Right ventricle myocardium superior (tissue), 1 donor: ENCODE data around the gene DNAJB12. TPM values are rescaled to one million over a fixed set of nuclear protein-coding genes. Genes with fewer than 3 reads are reported as not detected.
"Not testable (repeated sequence)": the region's sequence is repeated elsewhere in the genome, so short reads cannot be mapped to it uniquely, and the experiment has no call there.

Experiments
- ATAC-seq: fragments of 200-7000 bp; cut with Tn5 transposase; one replicate; pipeline ENCODE4 v1.9.1; 2020; ENCODE audit warnings: mild to moderate bottlenecking; ENCODE audit not compliant: poor library complexity
- DNase-seq: peaks from one replicate; pipeline ENCODE4 v3.0.0-alpha.2; 2020
- intact Hi-C: fragments of 100-400 bp; cut with DNase I; formaldehyde crosslinking; loops from one replicate; pipeline ENCODE4 v1.11.2; 2022
- total RNA-seq: library from RNA; stranded (reverse); fragmentation: NEBNext Ultra II Directional; extraction: Animal tissue kit (Norgen Biotek cat#: 25700); gene quantifications from one replicate; pipeline ENCODE4 v1.2.1, GENCODE V29; 2021
- donor health status: DM: no; HTN: yes; CAD: no; lungs with severe emphysema.

The DNAJB12 gene
- total RNA-seq, 1 donor from 2014 or later: 26.1 TPM

DNA sequence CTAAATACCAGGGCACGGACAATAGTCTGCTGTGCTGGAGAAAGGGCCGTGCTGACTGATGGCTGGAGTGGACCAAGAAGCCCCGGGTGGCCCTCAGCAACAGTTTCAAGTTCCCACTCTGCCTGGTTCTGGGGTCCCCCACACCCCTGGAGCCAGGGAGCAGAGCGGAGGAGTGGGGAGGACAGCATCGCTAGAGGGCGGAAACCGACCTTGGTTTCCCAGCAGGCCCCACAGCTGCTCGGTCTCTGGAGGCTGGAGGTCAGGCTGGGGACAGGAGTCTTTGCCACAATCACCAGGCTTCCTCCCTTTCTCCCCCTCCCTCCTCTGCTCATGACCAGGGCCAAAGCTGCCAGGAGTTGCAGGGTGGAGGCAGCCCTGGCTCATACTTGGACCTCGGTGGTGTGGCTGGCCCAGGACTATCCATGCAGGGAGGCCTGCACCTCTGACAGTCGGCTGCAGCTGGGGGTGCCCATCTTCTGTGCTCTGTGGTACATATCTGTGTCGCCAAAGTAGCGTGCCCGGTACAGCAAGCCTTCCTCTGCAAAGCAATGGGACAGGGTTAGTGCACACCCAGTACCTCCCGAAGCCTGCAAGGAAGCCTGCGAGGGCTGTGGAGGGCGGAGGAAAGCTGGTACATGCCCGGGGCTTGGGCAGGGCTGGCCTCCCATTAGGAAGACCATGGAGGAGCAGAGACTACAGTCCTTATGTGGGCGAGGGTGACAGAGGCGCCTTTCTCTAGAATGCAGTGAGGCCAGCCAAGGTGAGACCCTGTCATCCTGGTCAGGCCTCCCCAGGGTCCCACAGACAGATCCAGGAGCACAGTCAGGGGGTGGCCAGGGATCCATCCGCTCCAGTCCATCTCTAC lies 19.1 kb downstream of the DNAJB12 start:
- peak; percentile 54 for ATAC-seq
- intact Hi-C loops: loop anchor here (5.0 to 10.0 kb wide), 5 partner anchors 91 to 441 kb away; partner anchors contain the start of gene CHST3

GRCh38 chr10:72334825-72335393 lies 19.8 kb downstream of the DNAJB12 start:
- intact Hi-C loops: loop anchor here (5.0 to 10.0 kb wide), 5 partner anchors 90 to 440 kb away; partner anchors contain the start of gene CHST3
- ATAC-seq (peak; percentile 56), DNase-seq (peak; percentile 92)

More for the DNA sequence above, 19.1 kb downstream of the DNAJB12 start:
- DNase-seq: peak; percentile 85

DNA sequence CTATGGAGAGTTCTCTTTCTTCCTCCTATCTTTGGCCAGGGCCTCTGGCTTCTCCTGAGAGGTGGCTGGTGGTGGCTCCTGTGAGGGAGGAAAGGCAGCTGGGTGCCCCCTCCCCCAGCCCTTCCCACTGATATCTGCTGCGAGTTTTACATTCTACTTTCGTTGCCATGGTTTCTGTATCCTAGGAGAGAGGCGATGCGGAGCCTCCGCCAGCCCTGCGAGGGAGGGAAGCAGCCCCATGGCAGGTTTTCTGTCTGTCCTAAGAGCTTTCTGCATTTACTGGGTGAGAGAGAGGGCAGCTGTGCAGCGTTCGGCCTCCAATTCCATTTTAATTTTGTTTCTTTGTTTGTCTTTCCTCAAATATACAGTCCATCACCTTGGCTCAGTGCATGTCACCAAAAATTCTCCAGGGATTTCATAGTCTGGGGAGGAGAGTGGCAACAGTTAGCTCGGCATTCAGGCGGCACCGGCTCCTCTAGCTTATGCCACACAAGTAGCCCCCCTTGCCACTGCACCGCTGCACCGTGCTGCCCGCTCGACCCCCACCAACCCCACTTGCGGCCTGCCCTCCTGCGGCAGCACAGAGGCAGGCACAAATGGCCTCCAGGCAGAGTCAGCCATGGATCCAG lies 20.4 kb downstream of the DNAJB12 start:
- ATAC-seq: no peak
- no peak for DNase-seq
- intact Hi-C loops: loop anchor here (10.0 kb wide), 4 partner anchors 90 to 440 kb away; partner anchors contain the start of gene CHST3

DNA sequence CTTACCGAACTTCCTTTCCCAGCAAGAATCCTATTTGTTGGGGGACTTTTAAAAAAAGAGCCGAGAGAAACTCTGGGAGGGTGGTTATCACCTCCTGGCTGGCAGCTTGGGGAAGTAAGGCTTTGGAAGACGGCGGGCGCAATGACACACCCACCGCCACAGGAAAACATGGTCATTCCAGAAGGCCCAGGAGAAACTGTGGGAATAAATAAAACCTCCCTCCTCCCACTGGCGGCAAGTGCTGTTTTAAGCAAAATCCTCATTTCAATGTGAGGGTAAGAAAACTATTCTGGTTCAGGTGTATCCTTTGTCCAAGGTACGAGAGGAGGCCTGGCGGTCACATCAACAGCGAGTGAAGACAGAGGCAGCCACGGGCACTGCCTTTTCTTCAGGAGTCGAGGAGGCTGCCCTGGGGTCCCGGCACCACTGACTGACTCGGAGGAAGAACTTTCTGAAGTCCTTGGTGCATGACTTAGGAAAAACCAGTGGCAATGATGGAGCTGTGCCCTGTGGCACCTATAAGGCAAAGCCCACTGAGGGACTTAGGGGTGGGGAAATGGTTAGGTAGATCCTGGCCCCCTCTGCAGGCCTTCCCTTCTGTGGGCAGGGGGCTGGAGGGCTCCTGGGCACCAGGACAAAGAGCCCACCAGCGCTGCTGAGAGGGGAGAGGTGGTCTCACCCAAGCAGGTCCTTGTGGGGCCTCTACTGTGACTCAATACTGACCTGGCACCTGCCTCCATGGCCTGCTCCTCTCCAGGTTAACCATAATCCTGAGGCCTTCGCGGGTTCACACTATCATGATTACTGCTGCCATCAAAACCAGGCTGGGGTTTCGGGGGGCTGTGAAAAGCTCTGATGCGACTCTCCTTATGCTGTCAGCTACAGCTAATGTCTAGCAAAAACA lies 21.4 kb downstream of the DNAJB12 start:
- intact Hi-C loops: loop anchor here (10.0 kb wide), 4 partner anchors 89 to 439 kb away; partner anchors contain the start of gene CHST3
- ATAC-seq (no peak), DNase-seq (no peak)

DNA sequence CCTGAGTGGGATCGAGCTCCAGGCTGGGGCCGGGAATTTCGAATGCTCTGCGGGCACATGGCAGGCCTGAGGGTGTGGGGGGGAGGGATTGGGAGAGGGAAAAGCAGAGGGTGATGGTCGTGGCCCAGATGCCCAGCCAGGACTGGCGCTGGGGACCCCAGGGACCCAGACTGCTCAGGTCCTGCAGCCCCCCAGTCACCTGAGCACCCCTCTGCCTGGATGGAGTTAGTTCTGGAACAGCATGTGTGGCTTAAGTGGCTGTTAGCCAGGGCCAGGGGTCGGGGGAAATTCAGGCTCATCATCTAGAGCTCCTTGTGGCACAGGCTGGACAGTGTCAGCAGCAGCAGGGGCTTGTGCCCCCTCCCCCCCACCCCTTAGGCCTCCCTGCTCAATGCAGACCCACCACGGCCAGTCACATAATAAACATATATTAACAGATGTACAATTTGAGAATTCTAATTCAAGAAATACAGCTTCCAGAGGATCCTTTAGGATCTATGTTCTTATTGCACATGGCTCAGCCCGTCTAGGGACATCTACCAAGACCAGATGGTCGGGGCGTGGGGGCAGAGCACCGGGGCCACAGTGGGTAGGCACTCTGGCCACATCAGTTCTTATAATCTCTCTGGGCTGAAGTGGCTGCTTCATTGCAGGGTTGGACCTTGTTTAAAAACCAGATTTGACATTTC lies 22.2 kb downstream of the DNAJB12 start:
- ATAC-seq (no peak), DNase-seq (no peak)
- intact Hi-C loops: loop anchor here (10.0 kb wide), 4 partner anchors 88 to 438 kb away; partner anchors contain the start of gene CHST3

- ATAC-seq (peak; percentile 52), DNase-seq (peak; percentile 90)
- intact Hi-C loops: loop anchor here (10.0 kb wide), 4 partner anchors 87 to 437 kb away; partner anchors contain the start of gene CHST3
Observed at GRCh38 chr10:72331575-72332422, 22.9 kb downstream of the DNAJB12 start.

GRCh38 chr10:72330069-72330426 lies 24.7 kb downstream of the DNAJB12 start:
- DNase-seq: no peak
- ATAC-seq: no peak
- intact Hi-C loops: loop anchor here (10.0 kb wide), 4 partner anchors 85 to 435 kb away; partner anchors contain the start of gene CHST3

- intact Hi-C loops: loop anchor here (10.0 kb wide), 5 partner anchors 55 to 435 kb away; partner anchors contain the start of genes CHST3 and DDIT4
- peak; percentile 53 for DNase-seq
- no peak for ATAC-seq
Observed at GRCh38 chr10:72329290-72330068, 25.2 kb downstream of the DNAJB12 start.

GRCh38 chr10:72328829-72329204 lies 25.9 kb downstream of the DNAJB12 start:
- no peak for DNase-seq
- intact Hi-C loops: loop anchor here (10.0 kb wide), 1 partner anchor 54 kb away; the partner anchor contains the start of gene DDIT4
- no peak for ATAC-seq

DNA sequence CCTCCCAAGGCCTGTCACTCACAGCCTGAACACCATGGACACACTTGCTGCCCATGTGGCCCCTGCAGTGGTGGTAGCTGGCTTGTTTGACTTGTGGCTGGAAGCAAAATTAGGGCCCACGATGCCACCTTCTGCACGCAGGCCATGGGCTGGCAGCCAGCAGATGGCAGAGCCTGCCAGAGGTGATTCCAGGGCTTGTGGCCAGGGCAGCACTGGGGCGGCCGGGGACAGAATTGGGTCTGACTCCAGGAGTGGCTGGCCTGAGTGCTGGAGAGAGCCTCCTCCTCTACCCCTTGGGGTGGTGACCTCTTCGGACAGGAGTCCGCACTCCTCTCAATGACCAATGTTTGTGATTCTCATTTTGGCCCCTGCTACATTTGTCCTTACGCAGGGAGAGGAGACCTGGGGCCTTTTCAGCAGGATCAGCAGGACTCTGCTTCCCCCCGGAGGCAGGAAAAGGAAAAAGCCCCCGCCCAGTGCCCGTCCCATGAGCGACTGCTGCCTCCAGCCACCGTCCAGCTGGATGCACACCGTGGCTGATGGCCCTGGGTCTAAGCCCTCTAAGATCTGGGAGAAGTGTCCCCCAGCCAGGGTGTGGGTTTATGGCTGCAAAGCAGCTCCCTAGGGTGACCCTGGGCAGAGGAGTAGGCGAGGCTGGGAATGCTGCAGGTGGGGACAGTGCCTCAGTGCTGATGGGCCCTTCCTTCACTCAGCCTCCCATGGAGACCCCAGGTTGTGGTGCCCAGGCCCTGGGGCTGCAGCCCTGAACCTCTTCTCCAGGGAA lies 26.5 kb downstream of the DNAJB12 start:
- ATAC-seq (peak; percentile 75), DNase-seq (peak; percentile 85)
- intact Hi-C loops: loop anchor here (10.0 kb wide), 1 partner anchor 53 kb away; the partner anchor contains the start of gene DDIT4

DNA sequence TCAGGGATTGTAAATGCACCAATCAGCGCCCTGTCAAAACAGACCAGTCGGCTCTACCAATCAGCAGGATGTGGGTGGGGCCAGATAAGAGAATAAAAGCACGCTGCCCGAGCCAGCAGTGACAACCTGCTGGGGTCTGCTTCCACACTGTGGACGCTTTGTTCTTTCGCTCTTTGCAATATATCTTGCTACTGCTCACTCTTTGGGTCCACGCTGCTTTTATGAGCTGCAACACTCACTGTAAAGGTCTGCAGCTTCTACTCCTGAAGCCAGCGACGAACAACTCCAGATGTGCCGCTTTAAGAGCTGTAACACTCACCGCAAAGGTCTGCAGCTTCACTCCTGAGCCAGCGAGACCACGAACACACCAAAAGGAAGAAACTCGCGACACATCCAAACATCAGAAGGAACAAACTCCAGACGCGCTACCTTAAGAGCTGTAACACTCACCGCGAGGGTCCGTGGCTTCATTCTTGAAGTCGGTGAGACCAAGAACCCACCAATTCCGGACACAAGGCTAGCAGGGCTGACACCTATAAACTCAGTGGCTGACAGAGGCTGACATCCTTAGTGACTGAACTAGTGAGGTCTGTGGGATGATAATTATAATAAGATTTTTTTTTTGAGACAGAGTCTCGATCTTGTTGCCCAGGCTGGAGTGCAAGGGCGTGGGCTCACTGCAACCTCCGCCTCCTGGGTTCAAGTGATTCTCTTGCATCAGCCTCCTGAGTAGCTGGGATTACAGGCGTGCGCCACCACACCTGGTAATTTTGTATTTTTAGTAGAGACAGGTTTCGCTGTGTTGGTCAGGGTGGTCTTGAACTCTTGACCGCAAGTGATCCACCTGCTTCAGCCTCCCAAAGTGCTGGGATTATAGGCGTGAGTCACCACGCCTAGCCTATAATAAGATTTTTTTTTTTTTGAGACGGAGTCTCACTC lies 27.8 kb downstream of the DNAJB12 start:
- intact Hi-C loops: loop anchor here (10.0 kb wide), 1 partner anchor 52 kb away; the partner anchor contains the start of gene DDIT4

GRCh38 chr10:72325243-72326175 lies 29.2 kb downstream of the DNAJB12 start:
- DNase-seq: peak; percentile 85
- intact Hi-C loops: loop anchor here (10.0 kb wide), 1 partner anchor 51 kb away; the partner anchor contains the start of gene DDIT4
- ATAC-seq: peak; percentile 9

More for the DNA sequence above, 27.8 kb downstream of the DNAJB12 start:
- not testable (repeated sequence) for ATAC-seq, DNase-seq

DNA sequence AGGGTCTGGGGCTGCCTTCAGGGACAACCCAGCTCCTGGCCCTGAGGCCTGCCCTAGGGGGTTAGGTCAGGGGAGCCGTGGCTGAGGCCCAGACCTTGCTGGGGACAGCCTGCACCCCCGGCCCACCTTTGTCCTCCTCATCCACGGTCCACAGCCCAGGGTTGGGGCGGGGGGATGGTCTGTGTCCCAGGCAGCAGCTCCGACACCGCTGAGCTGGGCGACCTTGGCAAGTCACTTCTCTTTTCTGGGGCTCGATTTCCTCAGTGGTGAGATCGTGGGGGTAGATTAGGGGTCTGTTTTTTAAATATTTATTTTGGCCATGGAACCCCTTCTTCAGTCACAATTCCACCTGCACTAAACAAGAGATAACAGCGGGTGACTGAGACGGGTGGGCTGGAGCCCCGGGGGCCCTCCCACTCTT lies 30.9 kb downstream of the DNAJB12 start:
- intact Hi-C loops: loop anchor here (10.0 kb wide), 1 partner anchor 49 kb away; the partner anchor contains the start of gene DDIT4
- DNase-seq (no peak), ATAC-seq (no peak)
